Esophagus muscularis mucosa (tissue), 3 donors: ENCODE data around the gene CGRRF1.

Experiments used
- POLR2AphosphoS5 ChIP-seq, 2 donors: sonication (generic); formaldehyde crosslinking; IDR thresholded peaks; one replicate each; pipeline ENCODE4 v1.6.1; 2017; ENCODE audit warnings: antibody characterized with exemption in 2 of 2
- TF ChIP-seq, protein P1 (sequence below), 3 experiments: fragments of 200-600 bp in 2 of 3; fragments of 450-650 bp in 1 of 3; sonication (generic) in 2 of 3; IDR thresholded peaks; one replicate each; pipeline ENCODE4 v1.5.1; 2017 to 2019; ENCODE audit warnings: antibody characterized with exemption in 3 of 3, mild to moderate bottlenecking in 2 of 3, moderate library complexity in 1 of 3

DNA sequence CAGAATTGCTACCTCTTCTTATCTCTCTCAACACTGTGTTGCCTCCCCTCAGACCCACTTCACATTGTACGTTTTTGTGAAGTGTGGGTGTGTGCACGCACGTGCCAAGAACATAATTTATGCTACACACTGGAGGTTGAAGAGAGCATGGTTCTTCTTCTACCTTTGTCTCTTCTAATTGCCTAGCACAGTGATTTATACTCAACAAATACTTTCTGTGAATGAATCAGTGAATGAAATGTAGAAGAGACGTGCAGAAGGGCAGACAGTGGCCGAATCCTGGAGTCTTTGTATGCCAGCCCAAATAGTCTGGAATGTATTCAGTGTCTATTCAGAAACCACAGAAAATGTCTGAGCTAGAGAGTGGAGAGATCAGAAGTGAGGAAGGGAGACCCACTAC, 52.6 kb downstream of the CGRRF1 start:
- TF ChIP-seq, protein P1, sequence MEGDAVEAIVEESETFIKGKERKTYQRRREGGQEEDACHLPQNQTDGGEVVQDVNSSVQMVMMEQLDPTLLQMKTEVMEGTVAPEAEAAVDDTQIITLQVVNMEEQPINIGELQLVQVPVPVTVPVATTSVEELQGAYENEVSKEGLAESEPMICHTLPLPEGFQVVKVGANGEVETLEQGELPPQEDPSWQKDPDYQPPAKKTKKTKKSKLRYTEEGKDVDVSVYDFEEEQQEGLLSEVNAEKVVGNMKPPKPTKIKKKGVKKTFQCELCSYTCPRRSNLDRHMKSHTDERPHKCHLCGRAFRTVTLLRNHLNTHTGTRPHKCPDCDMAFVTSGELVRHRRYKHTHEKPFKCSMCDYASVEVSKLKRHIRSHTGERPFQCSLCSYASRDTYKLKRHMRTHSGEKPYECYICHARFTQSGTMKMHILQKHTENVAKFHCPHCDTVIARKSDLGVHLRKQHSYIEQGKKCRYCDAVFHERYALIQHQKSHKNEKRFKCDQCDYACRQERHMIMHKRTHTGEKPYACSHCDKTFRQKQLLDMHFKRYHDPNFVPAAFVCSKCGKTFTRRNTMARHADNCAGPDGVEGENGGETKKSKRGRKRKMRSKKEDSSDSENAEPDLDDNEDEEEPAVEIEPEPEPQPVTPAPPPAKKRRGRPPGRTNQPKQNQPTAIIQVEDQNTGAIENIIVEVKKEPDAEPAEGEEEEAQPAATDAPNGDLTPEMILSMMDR (IDR thresholded peaks at IDR 0.05), result no peak
- no peak for TF ChIP-seq POLR2AphosphoS5 (IDR thresholded peaks at IDR 0.05)
